GF-D8 (cell line): ENCODE measurements around the gene CRB2.
"Not testable (repeated sequence)": the region's sequence is repeated elsewhere in the genome, so short reads cannot be mapped to it uniquely, and the experiment has no call there.

Experiments used
- DNase-seq: peaks from one replicate; lab custom pipeline; 2025; lab: John Stamatoyannopoulos, UW

Gene CRB2

GRCh38 chr9:123380852-123381705, 25.1 kb downstream of the CRB2 start:
- DNase-seq: no peak

GRCh38 chr9:123382653-123383511, 26.9 kb downstream of the CRB2 start:
- no peak for DNase-seq

GRCh38 chr9:123383512-123384170, 27.6 kb downstream of the CRB2 start:
- no peak for DNase-seq

GRCh38 chr9:123387686-123388085, 31.7 kb downstream of the CRB2 start:
- peak; percentile 60 for DNase-seq

- peak; percentile 9 for DNase-seq
Measured at GRCh38 chr9:123389070-123389469, 33.1 kb downstream of the CRB2 start.

- no peak for DNase-seq
Measured at GRCh38 chr9:123389698-123390097, 33.7 kb downstream of the CRB2 start.

GRCh38 chr9:123390337-123391135, 34.5 kb downstream of the CRB2 start:
- DNase-seq: no peak

GRCh38 chr9:123391233-123391632, 35.2 kb downstream of the CRB2 start:
- DNase-seq: no peak

GRCh38 chr9:123391946-123392345, 35.9 kb downstream of the CRB2 start:
- DNase-seq: no peak

- DNase-seq: no peak
Measured at GRCh38 chr9:123392802-123393201, 36.8 kb downstream of the CRB2 start.

GRCh38 chr9:123394291-123395235, 38.6 kb downstream of the CRB2 start:
- no peak for DNase-seq

GRCh38 chr9:123395276-123395688, 39.3 kb downstream of the CRB2 start:
- no peak for DNase-seq

GRCh38 chr9:123395689-123396511, 39.9 kb downstream of the CRB2 start:
- no peak for DNase-seq

- no peak for DNase-seq
Measured at GRCh38 chr9:123397975-123398374, 42.0 kb downstream of the CRB2 start.

GRCh38 chr9:123398938-123399337, 42.9 kb downstream of the CRB2 start:
- not testable (repeated sequence) for DNase-seq

- no peak for DNase-seq
Measured at GRCh38 chr9:123399803-123400378, 43.9 kb downstream of the CRB2 start.

- no peak for DNase-seq
Measured at GRCh38 chr9:123400926-123401503, 45.0 kb downstream of the CRB2 start.

GRCh38 chr9:123401879-123402513, 46.0 kb downstream of the CRB2 start:
- no peak for DNase-seq
